Measurements from ENCODE around the gene ROR1.
"Not testable (repeated sequence)": the region's sequence is repeated elsewhere in the genome, so short reads cannot be mapped to it uniquely, and the experiment has no call there.

Gene ROR1

DNA sequence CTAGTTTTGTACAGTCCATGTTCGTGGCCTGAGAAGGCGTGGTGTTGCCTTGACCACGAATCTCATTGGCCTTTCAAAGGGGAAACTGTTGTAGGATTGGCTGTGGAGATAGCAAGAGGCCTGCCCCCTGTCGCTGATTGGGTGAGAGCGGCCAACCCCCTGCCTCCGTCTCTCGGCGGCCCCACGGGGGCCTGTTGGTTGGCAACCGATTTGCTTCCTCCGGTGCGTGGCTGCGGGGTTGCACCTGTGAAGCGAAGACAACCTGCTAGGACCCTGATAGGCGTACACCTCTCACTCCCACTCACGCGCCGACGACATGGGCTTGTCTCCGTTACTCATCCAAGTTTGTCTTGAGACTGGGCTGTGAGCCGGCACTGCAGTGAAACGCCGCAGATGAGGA, 429.6 kb downstream of the ROR1 start, which contains the start of gene UBE2U:
Gene UBE2U (plus strand): TSS at position 204 of the 400 bp plus-strand sequence. CDS start 428 bp downstream, outside the sequence.
- no peak for DNase-seq (ENCODE audit: low read depth in 1 of 2, low spot score in 1 of 2)

- DNase-seq (ENCODE audit: low read depth in 1 of 2, low spot score in 1 of 2), result no peak
Observed at GRCh38 chr1:64209221-64209620, 435.4 kb downstream of the ROR1 start.

- no peak for DNase-seq (ENCODE audit: low read depth in 1 of 2, low spot score in 1 of 2)
Observed at GRCh38 chr1:64212031-64212430, 438.2 kb downstream of the ROR1 start.

DNA sequence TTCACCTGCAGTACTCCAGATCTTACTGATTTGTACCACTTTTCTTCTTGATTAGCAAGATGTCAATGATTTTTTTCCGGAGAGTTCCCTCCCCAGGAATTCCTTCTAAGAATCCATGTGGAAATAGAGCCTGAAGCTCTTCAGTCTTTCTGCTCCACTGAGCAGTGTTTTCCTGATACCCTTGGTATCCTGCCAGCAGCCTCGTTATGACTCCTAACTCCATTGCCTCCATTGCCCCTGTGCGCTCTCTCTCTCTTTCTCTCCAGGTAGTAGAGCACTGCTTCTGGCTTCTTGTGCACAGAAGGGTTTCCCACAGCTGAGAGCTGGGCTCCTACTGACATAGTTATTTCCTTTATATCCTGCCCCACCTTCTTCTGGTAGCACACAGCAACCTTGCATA, 441.8 kb downstream of the ROR1 start:
- DNase-seq (ENCODE audit: low read depth in 1 of 2, low spot score in 1 of 2), result no peak

DNA sequence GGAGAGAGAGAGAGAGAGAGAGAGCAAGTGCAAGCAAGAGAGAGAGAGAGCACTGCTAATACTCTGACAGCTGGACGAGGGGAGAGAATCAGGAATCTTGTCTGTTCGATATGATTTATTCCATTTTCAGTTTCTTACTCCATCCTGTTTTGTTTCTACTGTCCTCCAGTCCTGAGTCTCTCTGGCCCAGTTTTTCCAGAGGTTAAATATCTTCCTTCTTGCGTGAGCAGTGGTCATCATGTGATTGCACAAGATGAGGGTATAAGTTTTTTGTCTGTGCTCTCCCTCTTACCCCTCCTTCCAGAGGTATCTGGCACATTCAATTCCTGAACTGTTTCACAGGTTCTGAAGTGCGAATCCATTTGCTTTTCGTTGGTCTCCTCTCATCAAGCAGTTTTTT, 446.4 kb downstream of the ROR1 start:
- DNase-seq (ENCODE audit: low read depth in 1 of 2, low spot score in 1 of 2), result no peak

GRCh38 chr1:64223329-64224151, 449.7 kb downstream of the ROR1 start:
- no peak for DNase-seq (ENCODE audit: low read depth in 1 of 2, low spot score in 1 of 2)

GRCh38 chr1:64224236-64224635, 450.4 kb downstream of the ROR1 start:
- not testable (repeated sequence) for DNase-seq (ENCODE audit: low read depth in 1 of 2, low spot score in 1 of 2)

DNA sequence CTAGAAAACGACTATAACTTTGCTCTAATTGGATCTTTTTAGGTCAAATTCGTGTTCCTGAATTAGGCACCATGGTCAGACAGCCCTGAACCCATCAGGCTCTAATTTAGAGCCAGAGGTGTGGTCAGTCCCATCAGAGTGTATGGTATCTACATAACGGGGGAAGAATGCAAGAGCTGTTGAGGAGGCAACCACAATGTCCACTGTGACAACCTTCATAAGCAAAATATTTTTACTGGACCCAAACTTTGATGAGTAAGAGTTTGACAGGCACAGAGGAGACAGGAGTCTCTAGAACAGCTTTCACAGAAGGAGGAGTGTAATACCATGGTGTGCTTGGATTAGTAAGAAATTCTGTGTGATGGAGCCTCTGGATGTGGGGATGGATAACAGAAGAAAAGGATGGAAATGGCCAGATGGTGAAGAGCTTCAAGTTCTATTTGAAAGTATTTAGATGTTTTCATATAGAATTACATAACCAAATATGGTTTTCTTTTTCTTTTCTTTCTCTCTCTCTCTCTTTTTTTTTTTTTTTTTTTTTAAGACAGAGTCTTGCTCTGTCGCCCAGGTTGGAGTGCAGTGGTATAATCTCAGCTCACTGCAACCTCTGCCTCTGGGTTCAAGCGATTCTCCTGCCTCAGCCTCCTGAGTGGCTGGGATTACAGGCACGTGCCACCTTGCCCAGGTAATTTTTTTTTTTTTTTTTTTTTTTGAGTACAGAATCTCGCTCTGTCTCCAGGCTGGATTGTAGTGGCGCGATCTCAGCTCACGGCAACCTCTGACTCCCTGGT, 454.5 kb downstream of the ROR1 start:
- DNase-seq (ENCODE audit: low read depth in 1 of 2, low spot score in 1 of 2), result no peak

DNA sequence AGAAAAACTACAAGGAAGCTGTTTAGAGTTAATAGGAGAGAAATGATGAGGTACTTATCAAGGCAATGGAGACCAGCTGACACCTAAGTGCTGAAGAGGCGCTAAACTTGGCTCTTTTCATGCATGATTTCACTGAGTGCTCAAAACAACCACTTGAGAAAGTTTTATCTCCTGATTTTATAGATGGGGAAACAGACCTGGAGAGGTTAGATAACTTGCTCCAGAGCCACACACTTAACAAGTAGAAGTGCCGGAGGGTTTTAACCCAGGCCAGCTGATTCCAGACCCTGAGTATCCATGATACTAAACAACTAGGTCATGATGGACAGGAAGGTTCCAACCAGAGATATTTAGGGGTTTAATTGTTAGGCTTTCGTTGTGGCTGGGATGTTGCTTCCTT, 455.5 kb downstream of the ROR1 start:
- no peak for DNase-seq (ENCODE audit: low read depth in 1 of 2, low spot score in 1 of 2)
